ENCODE data around the gene MBOAT2.

The MBOAT2 gene

DNA sequence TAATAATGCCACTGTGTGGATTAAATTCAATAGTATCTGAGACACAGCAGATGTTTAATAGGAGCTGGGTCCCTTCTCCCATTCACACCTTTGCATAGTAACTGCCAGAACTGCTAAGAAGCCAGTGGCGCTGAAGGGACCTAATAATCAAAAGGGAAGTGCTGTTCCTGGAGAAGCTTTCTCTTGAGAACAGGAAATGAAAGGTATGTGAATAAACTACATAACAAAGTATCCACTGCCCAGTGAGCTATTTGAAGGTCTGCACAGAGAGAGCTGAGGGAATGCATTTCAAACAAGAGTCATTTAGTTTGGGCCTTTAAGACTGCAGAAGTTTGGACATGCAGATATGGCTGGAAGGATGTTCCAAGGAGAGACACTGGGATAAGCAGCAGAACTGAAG, 110.0 kb downstream of the MBOAT2 start:
- no peak for DNase-seq

DNA sequence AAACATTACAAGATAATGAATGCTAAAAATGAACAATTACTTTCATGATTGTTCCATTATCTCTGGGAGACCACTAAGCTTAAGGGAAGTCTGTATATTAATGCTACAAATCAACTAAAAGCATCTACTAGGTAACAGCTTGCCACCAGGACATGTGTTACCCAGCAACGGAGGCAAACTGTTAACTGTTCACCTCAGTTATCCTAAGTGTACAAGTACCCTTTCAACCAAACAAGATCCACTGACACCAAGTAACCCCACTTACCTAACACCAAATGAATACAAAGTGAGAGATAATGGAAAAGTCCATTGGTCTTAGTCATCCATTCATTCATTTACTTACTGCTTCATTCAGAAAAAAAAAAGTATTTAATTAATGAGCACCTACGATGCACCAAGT, 111.4 kb downstream of the MBOAT2 start:
- DNase-seq, result no peak

DNA sequence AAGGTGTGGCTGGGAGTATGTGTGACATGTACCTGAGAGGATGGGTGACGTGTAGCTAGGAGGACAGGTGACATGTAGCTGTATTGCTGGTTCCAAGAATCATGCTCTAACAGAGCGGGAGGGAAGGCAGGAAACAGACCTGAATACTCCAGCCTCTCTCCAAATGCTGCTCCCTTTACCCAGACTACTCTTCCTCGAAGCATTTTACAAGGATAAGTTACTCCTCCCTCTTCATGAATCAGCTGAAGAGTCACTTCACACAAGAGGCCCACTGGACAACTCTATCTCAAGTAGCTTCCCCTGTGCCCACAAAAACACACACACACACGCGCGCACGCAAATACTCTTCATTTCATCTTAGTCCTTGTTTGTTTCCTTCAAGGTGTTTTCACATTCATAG, 113.5 kb downstream of the MBOAT2 start:
- no peak for DNase-seq

GRCh38 chr2:8888963-8889362, 114.5 kb downstream of the MBOAT2 start:
- no peak for DNase-seq

- DNase-seq, result no peak
Measured at GRCh38 chr2:8886876-8887275, 116.6 kb downstream of the MBOAT2 start.

GRCh38 chr2:8886202-8886518, 117.3 kb downstream of the MBOAT2 start:
- DNase-seq, result no peak

- DNase-seq, result no peak
Measured at GRCh38 chr2:8885449-8886201, 117.9 kb downstream of the MBOAT2 start.

- no peak for DNase-seq
Measured at GRCh38 chr2:8884812-8885211, 118.7 kb downstream of the MBOAT2 start.

DNA sequence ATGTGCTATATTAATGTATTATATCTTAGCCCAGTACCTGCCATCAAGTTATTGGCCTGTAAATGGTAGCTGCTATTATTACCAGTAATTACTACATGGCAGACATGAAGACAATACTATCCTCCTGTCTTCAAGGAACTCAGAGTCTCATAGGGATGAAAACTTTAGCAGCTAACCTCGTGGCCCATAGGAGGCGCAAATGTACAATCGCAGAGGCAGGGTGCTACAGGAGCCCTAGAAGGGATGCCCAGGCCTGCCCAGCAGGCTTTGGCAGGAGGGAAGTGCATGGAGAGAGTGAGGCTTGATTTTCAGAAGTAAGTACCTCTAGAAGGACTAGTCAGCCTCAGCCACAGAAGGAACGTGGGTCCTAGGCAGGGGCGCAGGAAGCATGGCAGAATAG, 121.4 kb downstream of the MBOAT2 start:
- no peak for DNase-seq

DNA sequence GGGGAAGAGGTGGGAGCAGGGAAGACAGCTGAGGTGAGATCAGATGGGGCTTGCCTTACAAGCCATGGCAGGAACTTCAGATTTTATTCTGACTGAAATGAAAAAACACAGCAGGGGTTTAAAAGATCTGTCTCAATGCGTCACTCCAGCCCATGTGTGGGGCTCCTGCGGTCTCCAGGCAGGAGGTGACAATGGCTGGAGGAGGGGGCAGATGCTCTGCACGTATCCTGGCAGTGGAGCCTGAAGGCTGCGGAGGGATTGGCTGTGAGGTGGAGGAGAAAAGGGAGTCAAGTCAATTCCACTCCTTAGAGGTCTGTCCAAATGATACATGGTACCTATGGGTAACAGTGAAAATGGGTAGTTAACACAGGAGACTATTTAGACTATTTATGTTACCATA, 125.6 kb downstream of the MBOAT2 start:
- no peak for DNase-seq

DNA sequence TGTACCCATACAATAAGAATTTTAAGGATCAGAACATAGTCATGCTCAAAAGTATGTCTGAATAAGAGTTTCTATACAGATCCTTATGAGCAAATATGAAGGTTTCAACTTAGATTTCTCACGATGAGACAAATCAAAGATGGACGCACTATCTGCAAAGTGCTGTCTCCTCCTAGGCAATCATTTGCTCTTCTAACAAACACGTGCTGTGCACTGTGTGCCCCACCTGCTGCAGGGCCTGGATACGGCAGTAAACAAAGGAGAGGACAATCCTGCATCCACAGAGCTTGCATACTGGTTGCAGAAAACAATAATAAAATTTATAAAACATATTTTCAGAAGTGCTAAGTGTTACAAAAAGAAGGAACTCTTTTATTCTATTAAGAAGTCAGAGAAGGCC, 126.2 kb downstream of the MBOAT2 start:
- DNase-seq, result no peak

DNA sequence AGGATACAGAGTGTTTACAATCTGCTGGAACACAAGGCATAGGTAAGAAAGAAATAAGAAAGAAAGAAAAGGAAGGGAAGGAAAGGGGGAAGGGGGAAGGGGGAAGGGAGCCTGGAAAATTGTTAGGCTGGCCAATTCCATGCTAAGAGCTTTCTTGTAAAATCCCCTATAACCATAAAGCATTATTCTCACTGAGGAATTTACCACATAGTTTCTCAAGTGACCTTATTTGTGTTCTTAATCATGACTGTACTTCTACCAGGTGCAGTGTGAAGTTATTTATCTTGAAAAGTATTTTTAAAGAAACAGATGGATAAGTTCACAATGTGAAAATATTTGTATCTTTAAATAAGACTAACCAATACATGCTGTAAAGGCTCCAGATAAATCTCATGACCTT, 126.9 kb downstream of the MBOAT2 start:
- DNase-seq, result no peak

DNA sequence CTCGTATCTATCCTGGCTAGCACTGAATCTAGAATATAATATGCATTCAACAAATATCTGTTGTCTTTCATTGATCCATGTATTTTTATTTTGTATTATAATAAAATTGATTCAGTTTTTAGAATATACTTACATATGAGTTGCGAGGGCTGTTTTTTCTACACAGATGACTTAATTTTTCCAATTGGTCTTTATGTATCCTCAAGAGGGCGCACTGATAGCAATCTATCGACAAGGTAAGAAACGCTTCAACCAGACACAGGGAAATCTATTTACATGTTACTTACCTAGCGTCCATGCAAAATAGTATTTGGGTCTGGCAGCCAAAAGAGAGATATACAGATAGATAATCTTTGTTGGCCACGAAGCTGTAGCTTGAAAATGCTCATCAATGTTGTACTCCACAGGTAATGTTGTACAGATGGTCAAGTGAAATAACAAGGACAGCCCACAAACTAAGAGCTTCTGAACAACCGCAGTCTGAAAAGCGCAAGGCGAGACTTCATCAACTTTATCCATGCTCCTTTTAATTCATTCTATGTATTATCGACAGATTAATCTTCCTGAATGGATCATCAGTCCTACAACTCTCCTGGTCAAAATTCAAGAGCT, 130.6 kb downstream of the MBOAT2 start:
- DNase-seq, result peak; percentile 24

DNA sequence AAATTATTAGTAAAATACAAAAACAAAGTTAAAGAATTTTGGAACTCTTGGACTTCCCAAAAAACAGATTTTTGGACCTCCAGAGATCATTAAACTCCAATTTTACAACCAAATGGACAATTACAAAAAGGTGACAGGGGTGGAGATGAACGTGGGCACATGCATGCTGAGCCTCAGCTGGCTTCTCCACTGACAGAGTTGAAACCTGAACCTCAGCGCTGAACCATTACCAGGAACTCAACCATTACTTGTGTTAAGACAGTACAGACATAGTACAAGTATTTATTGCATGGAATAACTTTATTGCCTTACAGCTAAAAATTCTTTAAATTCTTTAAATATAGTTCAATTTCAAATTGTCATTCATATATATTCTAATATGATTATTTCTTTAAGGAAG, 133.0 kb downstream of the MBOAT2 start:
- DNase-seq, result no peak

DNA sequence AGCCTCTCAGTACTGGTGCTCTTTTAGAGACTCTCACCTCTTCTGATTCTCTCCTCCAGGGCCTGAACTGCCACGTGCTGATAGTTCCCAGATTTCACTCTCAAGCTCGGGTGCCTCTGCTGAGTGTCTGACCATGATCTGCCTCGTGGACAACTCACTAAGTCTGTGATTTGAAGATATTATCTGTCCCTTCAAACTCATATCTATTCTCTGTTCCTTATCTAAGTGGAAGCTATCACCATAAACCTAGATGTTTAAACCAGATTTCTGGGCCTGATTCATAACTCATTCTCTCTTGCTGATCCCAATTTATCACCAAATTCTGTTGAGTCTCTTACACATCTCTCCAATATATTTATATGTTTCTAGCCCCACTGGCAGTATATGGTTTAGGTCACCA, 136.1 kb downstream of the MBOAT2 start:
- DNase-seq, result no peak

GRCh38 chr2:8863331-8863953, 140.0 kb downstream of the MBOAT2 start:
- no peak for DNase-seq

DNA sequence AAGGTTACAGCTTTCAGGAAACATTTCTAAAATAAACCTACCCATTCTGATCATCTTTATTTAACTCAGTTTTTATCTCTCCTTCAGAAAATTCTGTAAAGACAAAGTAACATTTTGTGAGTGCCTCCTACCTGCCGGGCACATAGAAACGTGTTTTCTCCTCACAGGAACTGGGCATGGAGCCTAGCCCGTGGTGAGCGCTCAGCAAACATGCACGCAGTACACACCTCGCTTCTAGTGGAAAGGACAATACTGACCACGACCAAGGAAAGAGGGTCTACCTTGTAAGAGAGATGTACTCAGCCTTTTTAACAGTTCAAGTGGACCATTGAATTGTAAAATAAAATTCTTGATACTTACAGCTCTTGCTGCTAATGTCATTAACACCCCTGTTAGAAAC, 141.3 kb downstream of the MBOAT2 start:
- no peak for DNase-seq

GRCh38 chr2:8861797-8862196, 141.7 kb downstream of the MBOAT2 start:
- DNase-seq, result no peak

DNA sequence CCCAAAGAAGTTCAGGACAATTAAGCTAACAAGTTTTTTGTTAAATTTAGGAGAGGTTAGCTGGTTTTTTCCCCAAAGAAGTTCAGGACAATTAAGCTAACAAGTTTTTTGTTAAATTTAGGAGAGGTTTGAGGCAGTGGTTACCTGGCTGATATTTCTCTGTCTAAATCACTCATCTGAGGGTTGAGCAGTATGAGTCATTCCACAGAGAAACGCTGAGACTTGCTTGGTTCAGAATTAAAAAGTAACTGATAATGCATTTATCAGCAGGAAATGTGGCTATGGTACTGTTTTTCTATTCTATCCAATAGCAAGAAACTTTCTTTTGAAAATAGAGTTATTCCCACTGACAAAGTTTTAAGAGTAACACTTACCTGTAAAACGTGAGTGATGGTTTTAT, 143.2 kb downstream of the MBOAT2 start:
- no peak for DNase-seq

GRCh38 chr2:8858910-8859309, 144.6 kb downstream of the MBOAT2 start:
- DNase-seq, result no peak

GRCh38 chr2:8858264-8858663, 145.2 kb downstream of the MBOAT2 start:
- DNase-seq, result no peak

DNA sequence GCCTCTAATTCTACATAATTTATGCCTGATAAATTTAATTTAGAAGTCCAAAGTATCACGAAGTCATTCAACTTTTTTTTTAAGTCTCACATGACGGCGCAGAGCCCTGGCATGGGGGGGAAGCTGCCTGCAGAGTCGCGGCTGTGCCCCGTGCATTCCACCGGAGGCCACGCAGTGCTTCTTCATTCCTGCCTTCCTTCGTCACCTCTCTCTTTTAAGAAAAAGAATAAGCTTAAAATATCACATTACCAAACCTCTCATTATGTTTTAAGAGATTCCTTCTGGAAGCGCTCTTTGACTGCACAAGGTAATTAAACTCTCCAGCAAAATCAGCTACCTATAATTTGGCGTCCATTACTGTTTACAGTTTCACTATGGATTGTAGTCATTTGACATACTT, 145.8 kb downstream of the MBOAT2 start:
- DNase-seq, result no peak

GRCh38 chr2:8856176-8856575, 147.3 kb downstream of the MBOAT2 start:
- no peak for DNase-seq

- DNase-seq, result no peak
Measured at GRCh38 chr2:8855010-8855409, 148.5 kb downstream of the MBOAT2 start.

- DNase-seq, result no peak
Measured at GRCh38 chr2:8853426-8853825, 150.1 kb downstream of the MBOAT2 start.

Measured in NCI-H1092 (cell line).